NB4 (cell line): ENCODE measurements around the gene SDR42E2.

Experiments used
- DNase-seq: peaks from one replicate; pipeline ENCODE4 v3.0.0; 2010; ENCODE audit warnings: low read depth
- H3K4me3 ChIP-seq: one replicate; pipeline ENCODE4 v1.5.1; 2011; ENCODE audit warnings: mild to moderate bottlenecking, low read depth, low read length, moderate library complexity
- CTCF ChIP-seq: IDR thresholded peaks from one replicate; pipeline ENCODE4 v1.5.1; 2012; ENCODE audit warnings: low read depth, low read length
- MYC ChIP-seq: IDR thresholded peaks from 2 replicates; pipeline ENCODE4 v1.6.1; 2011; ENCODE audit warnings: low read depth, low read length
- POLR2A ChIP-seq: IDR thresholded peaks from 2 replicates; pipeline ENCODE4 v1.6.1; 2011; ENCODE audit warnings: mild to moderate bottlenecking; ENCODE audit not compliant: insufficient read length; ENCODE audit errors: extremely low read depth
- TF ChIP-seq, protein P1 (sequence below): IDR thresholded peaks from 2 replicates; pipeline ENCODE4 v1.6.1; 2011; ENCODE audit warnings: low read depth, low read length

SDR42E2 gene

GRCh38 chr16:22235839-22236745, 73.8 kb downstream of the SDR42E2 start:
- no peak for TF ChIP-seq MYC
- no peak for TF ChIP-seq CTCF
- TF ChIP-seq, protein P1, sequence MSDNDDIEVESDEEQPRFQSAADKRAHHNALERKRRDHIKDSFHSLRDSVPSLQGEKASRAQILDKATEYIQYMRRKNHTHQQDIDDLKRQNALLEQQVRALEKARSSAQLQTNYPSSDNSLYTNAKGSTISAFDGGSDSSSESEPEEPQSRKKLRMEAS = no peak
- TF ChIP-seq POLR2A = no peak
- H3K4me3 ChIP-seq = no peak overlapping the region
- DNase-seq = peak; percentile 28

DNA sequence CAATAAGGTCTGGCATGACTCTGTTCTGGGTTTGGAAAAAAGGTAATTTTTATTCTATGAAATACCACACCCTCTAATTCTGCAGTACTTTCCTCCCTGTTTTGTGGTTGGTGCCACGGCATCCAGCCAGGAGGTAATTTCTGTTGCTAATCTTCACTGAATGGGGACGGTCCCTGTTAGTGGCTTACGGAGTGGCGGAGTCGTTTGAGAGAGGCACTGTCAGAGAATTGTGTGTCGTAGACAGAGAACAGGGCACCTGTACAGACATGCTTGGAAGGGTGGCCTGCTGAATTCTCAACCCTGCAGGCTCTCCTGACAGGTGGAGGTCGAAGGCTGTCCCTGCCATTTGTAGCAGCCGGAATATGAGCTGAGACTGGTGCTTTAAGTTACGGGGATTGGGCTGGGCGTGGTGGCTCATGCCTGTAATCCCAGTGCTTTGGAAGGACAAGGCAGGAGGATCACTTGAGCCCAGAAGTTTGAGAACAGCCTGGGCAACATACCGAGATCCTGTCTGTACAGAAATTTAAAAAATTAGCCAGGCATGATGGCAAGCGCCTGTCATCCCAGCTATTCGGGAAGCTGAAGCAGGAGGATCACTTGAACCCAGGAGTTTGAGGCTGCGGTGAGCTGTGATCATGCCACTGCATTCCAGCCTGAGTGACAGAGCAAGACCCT, 77.0 kb downstream of the SDR42E2 start:
- no peak overlapping the region for H3K4me3 ChIP-seq
- TF ChIP-seq POLR2A (no peak), MYC (no peak), CTCF (no peak)
- TF ChIP-seq, protein P1 = no peak
- no peak for DNase-seq

DNA sequence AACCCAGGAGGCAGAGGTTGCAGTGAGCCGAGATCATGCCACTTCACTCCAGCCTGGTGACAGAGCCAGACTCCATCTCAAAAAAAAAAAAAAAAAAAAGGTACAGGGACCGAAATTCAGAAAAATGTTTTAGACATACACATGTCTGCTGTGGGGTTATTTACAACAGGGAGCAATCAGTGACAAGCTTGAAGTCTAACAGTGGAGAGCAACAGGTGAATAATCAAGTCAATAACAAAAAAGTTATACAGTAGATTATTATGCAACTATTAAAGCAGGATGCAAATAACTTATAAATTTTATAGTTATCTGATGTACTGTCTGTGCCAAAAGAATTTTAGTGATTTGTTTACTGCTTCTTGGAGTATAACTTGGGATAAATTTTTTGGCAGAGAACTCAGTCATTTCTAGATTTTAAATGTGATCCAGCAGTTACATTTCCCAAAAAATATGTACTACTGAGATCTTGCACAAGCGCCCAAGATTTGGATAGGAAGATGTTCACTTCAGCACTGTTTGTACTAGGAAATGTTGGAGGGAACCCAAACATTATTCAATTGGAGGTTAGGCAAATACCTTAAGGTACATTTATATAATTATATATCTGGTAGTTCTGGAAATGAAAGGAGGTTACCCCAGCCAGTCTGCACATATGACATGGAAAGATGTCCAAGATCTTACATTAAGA, 77.9 kb downstream of the SDR42E2 start:
- TF ChIP-seq CTCF = no peak
- no peak for TF ChIP-seq MYC
- TF ChIP-seq POLR2A = no peak
- TF ChIP-seq, protein P1 = no peak
- H3K4me3 ChIP-seq = no peak overlapping the region
- DNase-seq = no peak
